Common myeloid progenitor, CD34-positive (primary cell): ENCODE results near the gene OR5AS1.
"Not testable (repeated sequence)": the region's sequence is repeated elsewhere in the genome, so short reads cannot be mapped to it uniquely, and the experiment has no call there.

Experiments used
- CTCF ChIA-PET: fragments of 350-600 bp; sonication (Branson Sonifier 250); formaldehyde crosslinking; loops from one replicate; lab custom pipeline; 2021; ENCODE audit warnings: antibody characterized with exemption; lab: Charles Lee
- POLR2A ChIA-PET: fragments of 350-600 bp; sonication (Branson Sonifier 250); formaldehyde crosslinking; loops from one replicate; lab custom pipeline; 2021; ENCODE audit warnings: antibody characterized with exemption; lab: Charles Lee
- DNase-seq, 3 donors: peaks; one replicate each; pipeline versions ENCODE4 v3.0.0 to v3.0.0-alpha.2; 2013
- H3K27ac ChIP-seq, 2 experiments: 1 replicate in 1 of 2; 2 replicates in 1 of 2; pipeline ENCODE4 v1.7.0; 2013; ENCODE audit warnings: inconsistent platforms in 2 of 2, low read length in 2 of 2, mild to moderate bottlenecking in 2 of 2, low read depth in 1 of 2, moderate library complexity in 1 of 2; ENCODE audit not compliant: severe bottlenecking in 2 of 2, insufficient read depth in 1 of 2, poor library complexity in 1 of 2
- H3K27me3 ChIP-seq, 5 experiments: replicated peaks in 2 of 5; 1 replicate in 3 of 5; 2 replicates in 2 of 5; pipeline versions ENCODE4 v1.6.1 to v1.7.0; 2013; ENCODE audit warnings: low read length in 4 of 5, mild to moderate bottlenecking in 2 of 5, moderate library complexity in 2 of 5, inconsistent platforms in 1 of 5; ENCODE audit not compliant: insufficient read depth in 5 of 5, control insufficient read depth in 4 of 5
- H3K36me3 ChIP-seq, 4 experiments: 1 replicate in 2 of 4; 2 replicates in 2 of 4; pipeline versions ENCODE4 v1.6.1 to v1.7.0; 2013; ENCODE audit warnings: low read length in 3 of 4, control low read depth in 1 of 4, mild to moderate bottlenecking in 1 of 4; ENCODE audit not compliant: control insufficient read depth in 4 of 4, insufficient read depth in 4 of 4
- H3K4me1 ChIP-seq, 4 experiments: 1 replicate in 3 of 4; 2 replicates in 1 of 4; pipeline versions ENCODE4 v1.6.1 to v1.7.1; 2013; ENCODE audit warnings: low read length in 3 of 4, mild to moderate bottlenecking in 3 of 4, control low read depth in 1 of 4, inconsistent platforms in 1 of 4, moderate library complexity in 1 of 4; ENCODE audit not compliant: control insufficient read depth in 4 of 4, insufficient read depth in 4 of 4; ENCODE audit errors: control extremely low read depth in 1 of 4
- H3K4me3 ChIP-seq, 7 experiments: 1 replicate in 4 of 7; 2 replicates in 3 of 7; pipeline versions ENCODE4 v1.5.1 to v1.7.0; 2013; ENCODE audit warnings: mild to moderate bottlenecking in 7 of 7, low read length in 6 of 7, moderate library complexity in 6 of 7, inconsistent platforms in 2 of 7, low read depth in 2 of 7, control low read depth in 1 of 7; ENCODE audit not compliant: insufficient read depth in 4 of 7, control insufficient read depth in 1 of 7; ENCODE audit errors: extremely low read depth in 1 of 7
- H3K9me3 ChIP-seq, 5 experiments: 1 replicate in 4 of 5; 2 replicates in 1 of 5; pipeline versions ENCODE4 v1.6.1 to v1.7.1; 2013; ENCODE audit warnings: low read length in 4 of 5, mild to moderate bottlenecking in 2 of 5, inconsistent platforms in 1 of 5, low read depth in 1 of 5, moderate library complexity in 1 of 5; ENCODE audit not compliant: control insufficient read depth in 4 of 5, insufficient read depth in 2 of 5; ENCODE audit errors: control extremely low read depth in 1 of 5
- WGBS: methylation state at CpG from one replicate; pipeline ENCODE4 v1.1.5; 2013; ENCODE audit not compliant: insufficient coverage; 5-methylcytosine and 5-hydroxymethylcytosine counted together

The OR5AS1 gene

DNA sequence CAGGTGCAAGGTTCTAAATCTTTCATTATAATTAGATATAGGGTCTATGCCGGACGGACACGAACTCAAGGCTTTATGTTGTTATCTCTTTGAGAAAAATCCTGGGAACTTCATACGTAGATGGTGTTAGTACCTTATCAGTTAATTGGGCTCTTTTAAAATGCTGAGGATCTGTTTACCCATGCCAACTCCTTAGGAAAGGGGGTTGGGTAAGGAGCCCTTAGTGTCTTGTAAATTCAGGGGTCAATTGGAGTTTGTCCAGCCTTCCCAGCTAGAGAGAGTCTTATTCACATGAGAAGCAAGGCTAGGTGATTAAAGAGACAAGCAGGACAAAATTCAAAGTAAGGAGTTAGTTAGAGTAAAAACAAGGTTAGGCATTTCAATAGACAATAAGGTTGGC, 28.9 kb downstream of the OR5AS1 start:
- H3K27me3 ChIP-seq, CTCF ChIA-PET, H3K4me3 ChIP-seq, H3K4me1 ChIP-seq, H3K9me3 ChIP-seq, DNase-seq, H3K36me3 ChIP-seq, POLR2A ChIA-PET, H3K27ac ChIP-seq: not testable (repeated sequence)
- 29% methylated on average over 4 of the region's 4 CpGs for WGBS

DNA sequence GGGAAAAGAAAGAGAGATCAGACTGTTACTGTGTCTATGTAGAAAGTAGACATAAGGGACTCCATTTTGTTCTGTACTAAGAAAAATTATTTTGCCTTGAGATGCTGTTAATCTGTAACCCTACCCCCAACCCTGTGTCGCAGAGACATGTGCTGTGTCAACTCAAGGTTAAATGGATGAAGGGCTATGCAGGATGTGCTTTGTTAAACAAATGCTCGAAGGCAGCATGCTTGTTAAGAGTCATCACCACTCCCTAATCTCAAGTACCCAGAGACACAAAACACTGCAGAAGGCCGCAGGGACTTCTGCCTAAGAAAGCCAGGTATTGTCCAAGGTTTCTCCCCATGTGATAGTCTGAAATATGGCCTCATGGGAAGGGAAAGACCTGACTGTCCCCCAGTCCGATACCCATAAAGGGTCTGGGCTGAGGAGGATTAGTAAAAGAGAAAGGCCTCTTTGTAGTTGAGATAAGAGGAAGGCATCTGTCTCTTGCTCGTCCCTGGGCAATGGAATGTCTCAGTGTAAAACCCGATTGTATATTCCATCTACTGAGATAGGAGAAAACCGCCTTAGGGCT, 30.3 kb downstream of the OR5AS1 start:
- H3K9me3 ChIP-seq, H3K27me3 ChIP-seq, CTCF ChIA-PET, H3K4me1 ChIP-seq, DNase-seq, POLR2A ChIA-PET, H3K4me3 ChIP-seq, H3K27ac ChIP-seq, H3K36me3 ChIP-seq: not testable (repeated sequence)
- WGBS = no CpG with 5 or more reads among the region's 7 CpGs

DNA sequence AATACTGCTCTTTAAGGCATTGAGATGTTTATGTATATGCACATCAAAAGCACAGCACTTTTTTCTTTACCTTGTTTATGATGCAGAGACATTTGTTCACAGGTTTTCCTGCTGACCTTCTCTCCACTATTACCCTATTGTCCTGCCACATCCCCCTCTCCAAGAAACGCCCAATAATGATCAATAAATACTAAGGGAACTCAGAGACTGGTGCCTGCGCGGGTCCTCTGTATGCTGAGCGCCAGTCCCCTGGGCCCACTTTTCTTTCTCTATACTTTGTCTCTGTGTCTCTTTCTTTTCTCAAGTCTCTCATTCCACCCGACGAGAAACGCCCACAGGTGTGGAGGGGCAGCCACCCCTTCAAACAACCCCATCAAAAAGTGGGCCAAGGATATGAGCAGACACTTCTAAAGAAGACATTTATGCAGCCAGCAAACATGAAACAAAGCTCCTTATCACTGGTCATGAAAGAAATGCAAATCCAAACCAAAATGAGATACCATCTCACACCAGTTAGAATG, 30.9 kb downstream of the OR5AS1 start:
- H3K27ac ChIP-seq, POLR2A ChIA-PET, DNase-seq, H3K36me3 ChIP-seq, H3K9me3 ChIP-seq, H3K4me3 ChIP-seq, CTCF ChIA-PET, H3K4me1 ChIP-seq, H3K27me3 ChIP-seq: not testable (repeated sequence)
- 92% methylated on average over 6 of the region's 7 CpGs for WGBS

DNA sequence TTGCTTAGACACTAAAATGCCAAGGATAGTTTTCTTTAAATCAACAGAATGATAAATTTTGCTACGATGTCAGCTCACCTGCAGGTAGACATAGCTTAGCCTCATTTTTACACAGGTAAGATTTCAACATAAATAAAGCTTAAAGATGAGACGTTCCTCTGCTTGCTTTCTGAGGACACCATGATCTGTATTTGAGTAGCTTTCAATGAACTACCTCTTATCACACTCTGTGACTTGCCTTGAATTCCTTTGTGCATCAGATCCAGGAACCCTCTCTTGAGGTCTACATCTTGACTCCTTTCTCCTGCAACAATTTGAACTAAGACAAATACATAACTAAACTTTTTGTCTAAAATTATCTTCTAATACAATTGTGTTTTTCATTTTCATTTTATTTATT, 39.5 kb downstream of the OR5AS1 start:
- no peaks in the 10 kb centered on the region for H3K36me3 ChIP-seq
- no peak overlapping the region for H3K4me3 ChIP-seq
- H3K27me3 ChIP-seq = no peaks in the 10 kb centered on the region
- no peaks in the 10 kb centered on the region for H3K4me1 ChIP-seq
- DNase-seq = no peak
- 100% methylated on average over 1 of the region's 2 CpGs for WGBS
- no peak overlapping the region for H3K27ac ChIP-seq
- ChIA-PET POLR2A (no interaction called here), CTCF (no interaction called here)
- no peaks in the 10 kb centered on the region for H3K9me3 ChIP-seq
